SW 1271 (cell line): ENCODE results near the gene PDE4D.

Experiments
- DNase-seq, 2 experiments: peaks; one replicate each; lab custom pipeline; 2025; lab: John Stamatoyannopoulos, UW

Gene PDE4D

GRCh38 chr5:59140133-59140532, 753.4 kb downstream of the PDE4D start:
- no peak for DNase-seq

- DNase-seq: no peak
Observed at GRCh38 chr5:59139695-59140094, 753.8 kb downstream of the PDE4D start.

GRCh38 chr5:59138509-59138908, 755.0 kb downstream of the PDE4D start:
- DNase-seq: no peak

- DNase-seq: no peak
Observed at GRCh38 chr5:59137846-59138245, 755.7 kb downstream of the PDE4D start.

GRCh38 chr5:59136549-59136948, 757.0 kb downstream of the PDE4D start:
- no peak for DNase-seq

GRCh38 chr5:59134471-59135163, 758.9 kb downstream of the PDE4D start:
- no peak for DNase-seq

GRCh38 chr5:59133764-59134261, 759.7 kb downstream of the PDE4D start:
- peak in 1 of 2 experiments; percentile 35 for DNase-seq

GRCh38 chr5:59132131-59132530, 761.4 kb downstream of the PDE4D start:
- DNase-seq: no peak

GRCh38 chr5:59130431-59130830, 763.1 kb downstream of the PDE4D start:
- DNase-seq: no peak

GRCh38 chr5:59128646-59129290, 764.8 kb downstream of the PDE4D start:
- no peak for DNase-seq

GRCh38 chr5:59126708-59127573, 766.6 kb downstream of the PDE4D start:
- no peak for DNase-seq

- peak in 1 of 2 experiments; percentile 17 for DNase-seq
Observed at GRCh38 chr5:59126016-59126707, 767.4 kb downstream of the PDE4D start.

GRCh38 chr5:59125011-59125961, 768.2 kb downstream of the PDE4D start:
- peak; percentile 37 to 57 for DNase-seq

- no peak for DNase-seq
Observed at GRCh38 chr5:59123595-59124561, 769.6 kb downstream of the PDE4D start.

- no peak for DNase-seq
Observed at GRCh38 chr5:59119480-59119879, 774.0 kb downstream of the PDE4D start.

GRCh38 chr5:59117320-59117719, 776.2 kb downstream of the PDE4D start:
- no peak for DNase-seq

GRCh38 chr5:59116231-59116865, 777.2 kb downstream of the PDE4D start:
- no peak for DNase-seq

GRCh38 chr5:59115345-59115744, 778.2 kb downstream of the PDE4D start:
- DNase-seq: no peak

- DNase-seq: no peak
Observed at GRCh38 chr5:59109383-59109782, 784.1 kb downstream of the PDE4D start.
